ENCODE measurements around the gene PRSS8. TPM values are rescaled to one million over a fixed set of nuclear protein-coding genes. Genes with fewer than 3 reads are reported as not detected.
"Not testable (repeated sequence)": the region's sequence is repeated elsewhere in the genome, so short reads cannot be mapped to it uniquely, and the experiment has no call there.

Gene PRSS8
- total RNA-seq, 2 donors from 2014 or later = not detected

GRCh38 chr16:31168848-31169247 is 33.3 kb upstream of the PRSS8 start:
- TF ChIP-seq CTCF (IDR thresholded peaks at IDR 0.05) = no peak
- Histone ChIP-seq H3K9me3 (no peaks in the 10 kb centered on the region), H3K27me3 (replicated peaks; ENCODE audit: insufficient read depth) (no peaks in the 10 kb centered on the region), H3K4me3 (no peak overlapping the region), H3K4me1 (ENCODE audit: control insufficient read depth in 1 of 2, low read depth in 2 of 2) (no peaks in the 10 kb centered on the region), H3K27ac (no peak overlapping the region), H3K36me3 (no peaks in the 10 kb centered on the region)
- ATAC-seq (ENCODE audit: insufficient number of reproducible peaks, low FRiP score, low read depth) = no peak
- no peak for DNase-seq (ENCODE audit: low spot score)

DNA sequence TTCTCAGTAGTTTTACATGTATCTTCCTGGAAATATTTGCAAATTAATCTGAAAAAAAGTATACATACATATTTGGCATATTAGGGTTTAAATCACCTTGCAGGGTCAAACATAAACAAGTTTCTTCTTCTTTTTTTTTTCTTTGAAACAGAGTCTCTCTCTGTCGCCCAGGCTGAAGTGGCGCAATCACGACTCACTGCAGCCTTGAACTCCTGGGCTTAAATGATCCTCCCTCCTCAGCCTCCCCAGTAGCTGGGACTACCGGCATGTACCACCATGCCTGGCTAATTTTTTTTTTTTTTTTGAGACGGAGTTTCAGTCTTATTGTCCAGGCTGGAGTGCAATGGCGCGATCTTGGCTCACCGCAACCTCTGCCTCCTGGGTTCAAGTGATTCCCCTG is 31.8 kb upstream of the PRSS8 start:
- Histone ChIP-seq H3K36me3 (no peaks in the 10 kb centered on the region), H3K9me3 (no peaks in the 10 kb centered on the region), H3K27me3 (replicated peaks; ENCODE audit: insufficient read depth) (no peaks in the 10 kb centered on the region), H3K27ac (no peak overlapping the region), H3K4me3 (no peak overlapping the region), H3K4me1 (ENCODE audit: control insufficient read depth in 1 of 2, low read depth in 2 of 2) (no peaks in the 10 kb centered on the region)
- ATAC-seq (ENCODE audit: insufficient number of reproducible peaks, low FRiP score, low read depth) (no peak), DNase-seq (ENCODE audit: low spot score) (no peak)
- TF ChIP-seq CTCF (IDR thresholded peaks at IDR 0.05) = no peak

GRCh38 chr16:31157136-31157535 is 21.6 kb upstream of the PRSS8 start:
- H3K27ac ChIP-seq = no peak overlapping the region
- no peak for TF ChIP-seq CTCF (IDR thresholded peaks at IDR 0.05)
- peaks cover 0 to 5% of the 10 kb centered on the region in 2 donors for H3K4me1 ChIP-seq (ENCODE audit: control insufficient read depth in 1 of 2, low read depth in 2 of 2)
- DNase-seq (ENCODE audit: low spot score) (no peak), ATAC-seq (ENCODE audit: insufficient number of reproducible peaks, low FRiP score, low read depth) (no peak)
- no peaks in the 10 kb centered on the region for H3K36me3 ChIP-seq
- no peaks in the 10 kb centered on the region for H3K9me3 ChIP-seq
- H3K4me3 ChIP-seq = no peak overlapping the region
- H3K27me3 ChIP-seq (replicated peaks; ENCODE audit: insufficient read depth) = no peaks in the 10 kb centered on the region

DNA sequence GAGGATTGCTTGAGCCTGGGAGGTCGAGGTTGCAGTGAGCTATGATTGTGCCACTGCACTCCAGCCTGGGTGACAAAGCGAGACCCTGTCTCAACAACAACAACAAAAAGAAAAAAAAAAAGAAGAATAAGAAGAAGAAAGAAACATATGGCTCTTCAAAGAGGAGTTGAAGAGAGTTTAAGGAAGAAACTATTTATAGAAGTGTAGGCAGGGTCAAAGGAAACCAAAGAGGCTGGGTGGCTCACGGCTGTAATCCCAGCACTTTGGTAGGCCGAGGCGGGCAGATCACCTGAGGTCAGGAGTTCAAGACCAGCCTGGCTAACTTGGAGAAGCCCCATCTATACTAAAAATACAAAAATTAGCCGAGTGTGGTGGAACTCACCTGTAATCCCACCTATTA is 15.4 kb upstream of the PRSS8 start:
- ATAC-seq (ENCODE audit: insufficient number of reproducible peaks, low FRiP score, low read depth); H3K4me3 ChIP-seq; H3K36me3 ChIP-seq; H3K4me1 ChIP-seq (ENCODE audit: control insufficient read depth in 1 of 2, low read depth in 2 of 2); H3K9me3 ChIP-seq; DNase-seq (ENCODE audit: low spot score); H3K27me3 ChIP-seq (replicated peaks; ENCODE audit: insufficient read depth); H3K27ac ChIP-seq: not testable (repeated sequence)

DNA sequence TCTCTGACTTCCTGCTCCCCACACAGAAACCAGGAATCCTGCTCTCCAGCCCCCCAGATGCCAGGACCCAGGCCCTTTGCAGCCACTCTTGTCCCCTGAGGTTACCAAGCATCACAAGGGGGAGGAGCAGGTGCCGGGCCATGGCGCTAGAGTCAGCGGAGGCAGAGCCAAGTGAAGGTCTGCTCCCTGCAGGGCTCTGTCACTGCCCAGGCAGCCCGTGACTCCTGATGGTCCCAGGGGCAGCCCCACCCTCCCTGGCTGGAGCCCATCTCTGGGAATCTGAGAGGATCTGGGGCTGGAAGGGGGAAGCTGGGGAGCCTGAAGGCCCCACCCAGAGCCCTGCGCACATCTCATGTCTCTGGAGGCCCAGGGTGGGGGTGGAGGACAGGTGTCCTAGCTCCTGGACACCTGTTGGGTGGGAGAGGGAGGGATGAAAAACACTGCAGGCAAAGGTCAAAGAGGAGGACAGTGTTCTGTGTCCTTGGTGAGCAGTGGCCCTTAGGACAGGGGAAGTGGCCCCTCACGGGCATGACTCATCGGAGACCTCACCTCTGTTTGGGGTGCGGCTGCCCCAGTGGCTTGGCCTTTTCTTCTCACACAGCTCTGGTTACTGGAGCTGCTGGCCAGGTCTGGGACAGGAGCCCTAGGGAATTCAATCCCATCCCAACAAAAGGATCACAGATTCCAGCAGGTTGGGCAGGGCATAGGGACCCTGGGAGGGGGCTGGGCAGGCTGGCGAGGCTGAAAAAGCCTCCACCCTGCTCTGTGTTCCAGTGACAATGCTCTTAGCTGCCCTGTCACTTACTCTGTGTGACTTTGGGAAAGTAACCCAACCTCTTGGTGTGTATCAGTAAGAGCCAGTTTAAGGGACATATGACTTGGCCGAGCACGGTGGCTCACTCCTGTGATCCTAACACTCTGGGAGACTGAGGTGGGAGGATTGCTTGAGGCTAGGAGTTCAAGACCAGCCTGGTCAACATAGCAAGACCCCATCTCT is 14.7 kb upstream of the PRSS8 start, which contains the start of gene PRSS36:
PRSS36 (minus strand) TSS at position 173 of the 997 bp plus-strand sequence; CDS start at position 142, 31 bp downstream.
- H3K27ac ChIP-seq = no peak within 1 kb of the TSS
- H3K4me1 ChIP-seq (ENCODE audit: control insufficient read depth in 1 of 2, low read depth in 2 of 2) = no peaks in the 10 kb centered on the region
- no peak within 1 kb of the TSS for H3K4me3 ChIP-seq
- H3K27me3 ChIP-seq (replicated peaks; ENCODE audit: insufficient read depth) = no peaks in the 10 kb centered on the region
- no peaks in the 10 kb centered on the region for H3K36me3 ChIP-seq
- no peak for ATAC-seq (ENCODE audit: insufficient number of reproducible peaks, low FRiP score, low read depth)
- no peak for TF ChIP-seq CTCF (IDR thresholded peaks at IDR 0.05)
- DNase-seq (ENCODE audit: low spot score) = no peak
- no peaks in the 10 kb centered on the region for H3K9me3 ChIP-seq

All from thoracic aorta (tissue), 2 donors.